NCI-H2196 (cell line): Measurements from ENCODE around the gene HLA-DRB5.
"Not testable (repeated sequence)": the region's sequence is repeated elsewhere in the genome, so short reads cannot be mapped to it uniquely, and the experiment has no call there.

Source experiments
- DNase-seq: peaks from one replicate; lab custom pipeline; 2025; ENCODE audit not compliant: unreplicated experiment; lab: John Stamatoyannopoulos, UW

The HLA-DRB5 gene

GRCh38 chr6:32529697-32530430, at the start of gene HLA-DRB5:
HLA-DRB5 (minus strand) TSS chr6:32530287; CDS start chr6:32530224, 63 bp downstream.
- no peak for DNase-seq

DNA sequence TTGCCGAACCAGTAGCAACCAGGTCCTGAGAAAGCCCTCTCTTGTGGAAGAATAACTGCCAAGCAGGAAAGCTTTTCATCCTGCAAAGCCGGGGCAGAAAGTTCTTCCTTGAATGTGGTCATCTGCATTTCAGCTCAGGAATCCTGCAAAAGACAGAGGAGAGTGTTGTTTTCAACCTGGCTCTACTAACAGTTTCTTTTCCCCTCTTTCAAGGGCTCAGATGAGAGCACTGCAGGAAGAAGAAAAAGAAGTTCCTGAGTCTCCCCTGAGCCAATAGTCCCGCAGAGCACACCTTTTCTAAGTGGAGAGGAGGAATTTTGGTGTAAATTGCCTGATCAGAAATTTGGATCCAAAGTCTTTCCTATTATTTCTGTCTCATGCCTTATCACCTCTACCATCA, 48.9 kb upstream of the HLA-DRB5 start:
- no peak for DNase-seq

DNA sequence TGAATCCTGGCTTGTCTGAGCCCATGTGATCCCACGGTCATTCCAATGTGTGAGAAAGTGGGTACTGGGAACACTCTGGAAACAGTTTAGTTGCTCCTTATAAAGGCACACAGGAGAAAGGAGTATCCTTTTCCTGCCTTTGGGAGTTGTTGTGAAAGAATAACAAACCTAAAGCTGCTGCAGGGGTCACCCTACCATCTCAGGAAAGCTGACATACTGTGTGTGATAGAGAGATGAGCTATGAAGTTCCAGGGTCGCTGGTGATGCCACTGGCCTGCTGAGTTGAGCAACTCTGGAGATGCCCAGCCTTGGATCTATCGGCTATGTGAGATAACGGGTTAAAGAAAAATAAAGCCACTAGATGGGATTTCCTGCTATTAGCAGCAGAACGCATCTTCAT, 47.4 kb upstream of the HLA-DRB5 start:
- DNase-seq: not testable (repeated sequence)

GRCh38 chr6:32576250-32576649, 46.2 kb upstream of the HLA-DRB5 start:
- DNase-seq: no peak

GRCh38 chr6:32570363-32570905, 40.3 kb upstream of the HLA-DRB5 start:
- DNase-seq: no peak

- no peak for DNase-seq
Observed at GRCh38 chr6:32568561-32568960, 38.5 kb upstream of the HLA-DRB5 start.

GRCh38 chr6:32566957-32567356, 36.9 kb upstream of the HLA-DRB5 start:
- no peak for DNase-seq

GRCh38 chr6:32565511-32565910, 35.4 kb upstream of the HLA-DRB5 start:
- no peak for DNase-seq

DNA sequence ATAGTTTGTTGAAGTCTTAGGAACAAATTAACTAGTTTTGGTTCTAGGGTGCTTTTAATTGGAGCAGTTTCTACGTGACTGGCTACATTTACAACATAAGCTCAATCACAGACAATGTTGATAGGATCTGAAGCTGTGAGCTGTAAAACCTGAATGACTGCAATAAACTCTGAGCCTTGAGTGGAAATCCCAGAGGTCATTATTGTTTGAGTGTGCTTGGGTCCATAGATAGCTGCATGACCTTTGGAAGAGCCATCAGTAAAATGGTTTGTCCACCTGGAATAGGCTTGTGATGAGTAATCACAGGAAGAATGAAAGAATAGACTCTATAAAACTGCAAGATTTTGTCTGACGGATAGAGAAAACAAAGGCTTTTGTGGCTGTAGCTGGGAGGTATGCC, 32.9 kb upstream of the HLA-DRB5 start:
- no peak for DNase-seq

GRCh38 chr6:32559747-32560146, 29.7 kb upstream of the HLA-DRB5 start:
- DNase-seq: no peak

- no peak for DNase-seq
Observed at GRCh38 chr6:32558426-32559057, 28.5 kb upstream of the HLA-DRB5 start.

DNA sequence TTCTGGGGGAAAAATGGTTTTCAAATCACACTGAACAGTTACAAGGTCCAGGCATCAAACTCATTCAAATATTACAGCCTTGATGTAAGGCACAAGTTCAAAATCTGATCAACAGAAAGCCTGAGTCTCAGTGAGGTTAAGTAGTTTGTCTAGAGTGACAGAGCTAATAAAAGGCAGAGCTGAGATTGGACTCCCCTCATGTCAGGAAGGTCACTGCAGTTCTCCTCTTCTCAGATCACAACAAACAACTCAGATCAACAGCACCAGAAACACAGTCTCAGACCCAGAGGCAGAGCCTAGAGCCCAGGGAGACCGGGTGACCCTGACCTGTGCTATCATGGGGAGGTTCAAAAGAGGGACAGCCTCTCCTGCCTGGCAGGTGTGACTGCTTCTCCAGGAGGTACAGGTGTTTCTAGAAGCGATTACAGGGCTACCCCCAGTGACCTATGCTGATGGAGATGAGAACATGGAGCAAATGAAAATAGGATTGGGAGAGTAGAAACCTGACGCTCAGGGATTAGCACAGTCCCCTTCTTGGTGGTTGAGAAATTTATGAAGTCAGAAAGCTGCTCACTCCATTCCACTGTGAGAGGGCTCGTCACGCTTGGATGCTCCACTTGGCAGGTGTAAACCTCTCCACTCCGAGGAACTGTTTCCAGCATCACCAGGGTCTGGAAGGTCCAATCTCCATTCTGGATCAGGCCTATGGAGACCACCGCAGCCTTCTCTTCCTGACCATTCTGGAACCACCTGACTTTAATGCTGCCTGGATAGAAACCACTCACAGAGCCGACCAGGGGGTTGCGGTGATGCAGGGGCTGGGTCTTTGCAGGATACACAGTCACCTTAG, 24.3 kb upstream of the HLA-DRB5 start:
- DNase-seq: no peak

GRCh38 chr6:32553037-32553742, 23.1 kb upstream of the HLA-DRB5 start:
- DNase-seq: no peak

DNA sequence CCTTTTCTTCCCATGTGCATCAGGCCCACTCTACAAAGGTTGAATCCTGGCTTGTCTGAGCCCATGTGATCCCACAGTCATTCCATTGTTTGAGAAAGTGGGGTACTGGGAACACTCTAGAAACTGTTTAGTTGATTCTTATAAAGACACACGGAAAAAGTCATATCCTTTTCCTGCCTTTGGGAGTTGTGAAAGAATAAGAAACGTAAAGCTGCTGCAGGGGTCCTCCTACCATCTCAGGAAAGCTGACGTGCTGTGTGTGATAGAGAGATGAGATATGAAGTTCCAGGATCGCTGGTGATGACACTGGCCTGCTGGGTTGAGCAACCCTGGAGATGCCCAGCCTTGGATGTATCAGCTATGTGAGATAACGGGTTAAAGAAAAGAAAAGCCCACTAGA, 21.3 kb upstream of the HLA-DRB5 start:
- DNase-seq: no peak

DNA sequence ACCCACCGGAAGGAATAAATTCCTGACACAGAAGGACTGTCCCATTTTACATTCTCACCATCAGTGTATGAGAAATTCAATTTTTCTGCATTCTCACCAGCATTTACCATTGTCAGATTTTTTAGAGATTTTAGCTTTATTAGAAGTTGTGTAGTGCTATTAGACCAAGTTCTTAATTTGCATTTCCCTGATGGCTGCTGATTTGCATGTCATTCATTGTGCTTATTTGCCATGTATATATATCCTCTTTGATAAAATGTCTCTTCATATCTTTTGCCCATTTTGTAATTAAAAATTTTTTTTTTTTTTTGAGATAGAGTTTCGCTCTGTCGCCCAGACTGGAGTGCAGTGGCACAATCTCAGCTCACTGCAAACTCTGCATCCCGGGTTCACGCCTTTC, 9.8 kb upstream of the HLA-DRB5 start:
- DNase-seq: no peak

- not testable (repeated sequence) for DNase-seq
Observed at GRCh38 chr6:32530431-32530793, 325 bp upstream of the HLA-DRB5 start.

DNA sequence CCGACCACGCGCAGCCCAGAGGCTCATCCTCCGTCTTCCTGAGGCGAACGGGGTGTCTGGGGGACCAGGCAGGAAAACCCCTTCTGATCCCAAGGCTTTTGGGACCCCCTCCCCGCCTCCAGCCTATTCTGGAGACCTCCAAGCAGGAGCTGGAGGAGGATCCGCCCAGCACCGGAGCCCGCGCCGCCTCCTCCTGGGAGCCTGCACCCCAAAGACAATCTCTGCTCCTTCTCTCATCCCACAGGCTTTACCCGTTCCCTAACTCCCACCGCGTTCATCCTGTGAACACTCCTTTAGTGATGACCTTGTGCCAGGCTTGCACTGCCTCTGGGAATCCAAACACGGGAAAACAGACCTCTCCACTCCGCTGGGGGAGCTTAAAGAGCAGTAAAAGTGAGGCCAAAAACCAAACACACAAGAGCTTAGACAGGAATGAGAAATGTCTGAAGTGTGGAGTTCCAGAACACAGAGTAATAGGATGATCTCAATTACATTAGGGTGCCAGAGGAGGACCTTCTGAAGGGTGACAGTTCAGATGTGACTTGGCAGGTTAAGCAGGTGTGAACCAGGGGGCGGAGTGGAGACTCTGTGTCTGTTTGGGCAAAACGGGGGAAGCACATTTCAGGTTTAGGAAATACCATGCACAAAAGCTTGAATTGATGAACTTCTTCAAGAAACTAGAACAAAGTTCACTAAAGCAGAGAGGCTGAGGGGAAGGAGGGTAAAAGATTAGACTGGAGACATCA, 7.6 kb downstream of the HLA-DRB5 start:
- DNase-seq: no peak

DNA sequence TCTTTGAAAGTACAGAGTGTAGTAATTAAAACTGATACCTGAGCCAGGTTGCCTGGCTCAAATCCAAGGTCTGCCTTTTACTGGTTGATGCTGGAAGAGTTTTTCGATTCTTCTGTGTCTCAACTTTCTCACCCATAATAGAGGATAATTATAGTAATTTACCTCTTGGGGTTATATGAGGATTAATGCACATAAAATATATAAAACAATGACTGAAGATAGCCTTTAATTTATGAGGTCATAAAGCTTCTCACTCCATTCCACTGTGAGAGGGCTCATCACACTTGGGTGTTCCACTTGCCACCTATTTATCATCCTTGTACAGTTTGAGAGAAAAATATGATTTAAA, 10.2 kb downstream of the HLA-DRB5 start:
- no peak for DNase-seq

- no peak for DNase-seq
Observed at GRCh38 chr6:32519118-32519909, 10.8 kb downstream of the HLA-DRB5 start.
